MM.1S (cell line): ENCODE measurements around the gene SLC37A3.

Experiments used
- DNase-seq: peaks from one replicate; pipeline ENCODE4 v3.0.0-alpha.2; 2015
- H2AFZ ChIP-seq: fragments of 300-600 bp; sonication (generic); 2 replicates; pipeline ENCODE4 v1.6.0; 2016; ENCODE audit warnings: antibody characterized with exemption, low read length
- H3F3A ChIP-seq: fragments of 300-600 bp; sonication (generic); 2 replicates; pipeline ENCODE4 v1.6.1; 2016; ENCODE audit warnings: mild to moderate bottlenecking, antibody characterized with exemption, low read length, moderate library complexity, mixed read lengths; ENCODE audit not compliant: insufficient read depth
- H3K27ac ChIP-seq: fragments of 300-600 bp; sonication (generic); 2 replicates; pipeline ENCODE4 v1.5.1; 2016; ENCODE audit warnings: mild to moderate bottlenecking, low read length
- H3K27me3 ChIP-seq: fragments of 300-600 bp; sonication (generic); replicated peaks from 2 replicates; pipeline ENCODE4 v1.6.0; 2016; ENCODE audit warnings: low read length; ENCODE audit not compliant: insufficient read depth
- H3K36me3 ChIP-seq: fragments of 300-600 bp; sonication (generic); replicated peaks from 2 replicates; pipeline ENCODE4 v1.6.1; 2016; ENCODE audit warnings: mild to moderate bottlenecking, low read length, mixed read lengths; ENCODE audit not compliant: insufficient read depth
- H3K4me1 ChIP-seq: fragments of 300-600 bp; sonication (generic); 2 replicates; pipeline ENCODE4 v1.6.1; 2016; ENCODE audit warnings: low read length, mixed read lengths
- H3K4me2 ChIP-seq: fragments of 300-600 bp; sonication (generic); 2 replicates; pipeline ENCODE4 v1.6.0; 2016; ENCODE audit warnings: low read depth, low read length
- H3K4me3 ChIP-seq: fragments of 300-600 bp; sonication (generic); 2 replicates; pipeline ENCODE4 v1.5.1; 2016; ENCODE audit warnings: low read length, mixed read lengths
- H3K79me2 ChIP-seq: fragments of 300-600 bp; sonication (generic); 2 replicates; pipeline ENCODE4 v1.6.1; 2016; ENCODE audit warnings: mixed run types, low read length, mixed read lengths
- H3K9ac ChIP-seq: fragments of 300-600 bp; sonication (generic); 2 replicates; pipeline ENCODE4 v1.6.1; 2016; ENCODE audit warnings: low read length, mixed read lengths
- H3K9me2 ChIP-seq: fragments of 300-600 bp; sonication (generic); replicated peaks from 2 replicates; pipeline ENCODE4 v1.6.1; 2016; ENCODE audit warnings: mild to moderate bottlenecking, low read length, mixed read lengths; ENCODE audit not compliant: insufficient read depth
- H3K9me3 ChIP-seq: fragments of 300-600 bp; sonication (generic); replicated peaks from 2 replicates; pipeline ENCODE4 v1.6.1; 2016; ENCODE audit warnings: mild to moderate bottlenecking, low read length, mixed read lengths; ENCODE audit not compliant: insufficient read depth
- H4K20me1 ChIP-seq: fragments of 300-600 bp; sonication (generic); 2 replicates; pipeline ENCODE4 v1.6.1; 2016; ENCODE audit warnings: mild to moderate bottlenecking, low read length, moderate library complexity, mixed read lengths; ENCODE audit not compliant: insufficient read depth
- EZH2 ChIP-seq: fragments of 300-600 bp; sonication (generic); optimal IDR thresholded peaks from 2 replicates; pipeline ENCODE3; 2017; ENCODE audit warnings: low read depth, mild to moderate bottlenecking, antibody characterized with exemption, low read length, mixed read lengths
- EZH2phosphoT487 ChIP-seq: fragments of 300-600 bp; sonication (generic); IDR thresholded peaks from 2 replicates; pipeline ENCODE4 v1.6.1; 2018; ENCODE audit warnings: antibody characterized with exemption, low read length
- TF ChIP-seq, protein P1 (sequence below): fragments of 300-600 bp; sonication (generic); IDR thresholded peaks from 2 replicates; pipeline ENCODE4 v1.5.1; 2016; ENCODE audit warnings: antibody characterized with exemption, low read length, mixed read lengths

The SLC37A3 gene

DNA sequence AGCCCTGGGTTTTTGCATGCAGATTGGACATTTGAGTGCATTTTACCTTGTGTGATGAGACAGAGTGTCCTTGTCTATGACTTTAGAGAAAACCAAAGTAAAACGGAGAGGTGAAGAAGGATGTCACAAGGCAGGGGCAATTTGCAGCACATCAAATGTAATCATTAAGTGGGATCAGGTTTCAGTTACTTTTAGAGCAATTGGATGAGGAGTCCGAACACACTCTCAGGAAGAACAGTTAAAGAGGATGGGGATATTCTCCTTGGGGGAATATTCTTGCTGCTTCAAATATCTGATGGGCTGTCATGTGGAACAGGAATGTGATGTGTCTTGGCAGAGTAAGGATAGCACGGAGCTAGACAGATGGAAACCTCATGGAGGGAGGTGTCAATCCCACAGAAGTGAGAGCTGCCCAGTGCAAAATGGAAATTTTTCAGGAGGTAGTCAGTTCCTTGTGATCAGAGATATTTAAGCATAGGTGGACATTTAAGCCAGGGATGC, 6.3 kb upstream of the SLC37A3 start:
- Histone ChIP-seq H3K4me3 (no peak overlapping the region), H3K27ac (no peak overlapping the region), H3K27me3 (peaks cover 30% of the 10 kb centered on the region), H3K9me2 (no peaks in the 10 kb centered on the region), H4K20me1 (no peaks in the 10 kb centered on the region), H3K9ac (no peak overlapping the region), H3K4me2 (no peak overlapping the region), H3K36me3 (no peaks in the 10 kb centered on the region), H3F3A (no peaks in the 10 kb centered on the region), H3K4me1 (no peaks in the 10 kb centered on the region), H3K9me3 (no peaks in the 10 kb centered on the region), H3K79me2 (no peaks in the 10 kb centered on the region), H2AFZ (no peak overlapping the region)
- TF ChIP-seq EZH2, result no peak
- TF ChIP-seq, protein P1, sequence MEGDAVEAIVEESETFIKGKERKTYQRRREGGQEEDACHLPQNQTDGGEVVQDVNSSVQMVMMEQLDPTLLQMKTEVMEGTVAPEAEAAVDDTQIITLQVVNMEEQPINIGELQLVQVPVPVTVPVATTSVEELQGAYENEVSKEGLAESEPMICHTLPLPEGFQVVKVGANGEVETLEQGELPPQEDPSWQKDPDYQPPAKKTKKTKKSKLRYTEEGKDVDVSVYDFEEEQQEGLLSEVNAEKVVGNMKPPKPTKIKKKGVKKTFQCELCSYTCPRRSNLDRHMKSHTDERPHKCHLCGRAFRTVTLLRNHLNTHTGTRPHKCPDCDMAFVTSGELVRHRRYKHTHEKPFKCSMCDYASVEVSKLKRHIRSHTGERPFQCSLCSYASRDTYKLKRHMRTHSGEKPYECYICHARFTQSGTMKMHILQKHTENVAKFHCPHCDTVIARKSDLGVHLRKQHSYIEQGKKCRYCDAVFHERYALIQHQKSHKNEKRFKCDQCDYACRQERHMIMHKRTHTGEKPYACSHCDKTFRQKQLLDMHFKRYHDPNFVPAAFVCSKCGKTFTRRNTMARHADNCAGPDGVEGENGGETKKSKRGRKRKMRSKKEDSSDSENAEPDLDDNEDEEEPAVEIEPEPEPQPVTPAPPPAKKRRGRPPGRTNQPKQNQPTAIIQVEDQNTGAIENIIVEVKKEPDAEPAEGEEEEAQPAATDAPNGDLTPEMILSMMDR, result no peak
- no peak for TF ChIP-seq EZH2phosphoT487
- DNase-seq, result no peak

DNA sequence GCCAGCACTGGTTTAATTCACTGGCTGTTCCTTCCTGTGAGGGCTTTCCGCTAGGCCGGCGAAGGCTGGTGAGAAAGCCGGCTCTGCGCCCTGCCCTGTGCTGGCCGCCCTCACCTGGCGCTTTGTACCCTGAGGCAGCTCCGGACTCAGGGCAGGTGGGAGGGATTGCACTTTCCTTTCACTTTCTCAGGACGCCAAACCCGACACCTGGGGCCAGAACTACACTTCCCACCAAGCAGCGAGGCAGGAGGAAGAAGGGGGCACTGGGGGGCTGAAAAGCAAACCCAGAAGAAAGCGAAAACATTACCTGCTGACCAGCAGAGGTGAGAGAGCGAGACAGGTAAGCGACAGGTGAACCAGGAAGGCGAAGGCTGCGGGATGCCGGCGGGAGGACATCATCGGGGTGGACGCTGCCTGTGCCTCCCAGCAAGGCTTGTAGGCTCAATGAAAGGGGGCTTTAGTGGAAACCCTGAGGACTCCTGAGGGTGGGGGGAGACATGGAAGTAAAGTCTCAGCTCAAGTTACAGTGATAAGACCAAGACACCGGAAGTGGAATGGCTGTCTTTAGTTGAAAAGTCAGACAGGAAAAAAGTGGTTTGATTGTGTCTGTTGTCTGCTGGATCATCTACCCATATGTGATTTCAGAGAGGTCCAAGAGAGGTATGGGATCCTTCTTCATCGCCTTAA, 5.7 kb upstream of the SLC37A3 start, which contains the start of gene RAB19:
TSS of gene RAB19 (plus strand) at position 181 of the 687 bp plus-strand sequence. CDS start 3,589 bp downstream, outside the sequence.
- Histone ChIP-seq H3K36me3 (no peaks in the 10 kb centered on the region), H3K79me2 (no peaks in the 10 kb centered on the region), H2AFZ (0 out of 2 replicates have a peak within 1 kb of the TSS, but pooled peaks have one; percentile 5), H3K9me2 (no peaks in the 10 kb centered on the region), H3K27me3 (peaks cover 35% of the 10 kb centered on the region), H3K9me3 (no peaks in the 10 kb centered on the region), H3K9ac (no peak within 1 kb of the TSS), H3K27ac (no peak within 1 kb of the TSS), H3F3A (no peaks in the 10 kb centered on the region), H3K4me3 (peak within 1 kb of the TSS; percentile 29; the same call in 1 of the 2 replicates), H4K20me1 (no peaks in the 10 kb centered on the region), H3K4me1 (no peaks in the 10 kb centered on the region), H3K4me2 (peak within 1 kb of the TSS; percentile 53)
- peak; percentile 57 for DNase-seq
- TF ChIP-seq EZH2phosphoT487 (no peak), EZH2 (no peak)
- TF ChIP-seq, protein P1, result no peak

DNA sequence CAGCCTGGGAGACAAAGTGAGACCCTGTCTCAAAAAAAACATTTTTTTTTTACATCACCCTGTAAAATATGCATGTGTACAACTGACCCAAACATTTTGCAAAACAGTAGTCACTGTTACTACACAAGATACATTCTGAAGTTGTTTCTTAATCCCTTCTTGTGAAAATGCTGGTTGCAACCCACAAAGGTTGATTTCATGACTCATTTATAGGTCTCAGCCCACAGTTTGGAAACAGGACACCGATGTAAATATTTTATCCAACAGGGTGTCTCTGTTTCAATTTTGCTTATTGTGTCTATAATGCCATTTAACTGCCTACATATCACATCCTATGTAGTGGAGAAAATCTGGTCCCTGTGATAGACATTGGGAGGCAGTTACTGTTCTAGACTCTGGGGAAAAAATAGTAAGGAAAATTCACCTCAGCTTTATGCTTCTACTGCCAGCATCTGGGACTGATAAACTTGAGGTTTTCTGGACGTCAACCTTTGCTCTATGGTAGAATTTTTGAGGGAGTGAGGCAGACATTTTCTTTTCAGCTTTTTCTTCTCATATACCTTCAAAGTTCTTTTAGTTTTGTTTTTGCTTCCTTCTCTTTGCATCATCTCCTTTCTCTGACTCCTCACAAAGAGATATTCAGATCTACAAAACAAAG, 4.0 kb upstream of the SLC37A3 start:
- H3K9me3 ChIP-seq, result no peaks in the 10 kb centered on the region
- H3K27ac ChIP-seq, result no peak overlapping the region
- H3F3A ChIP-seq, result no peaks in the 10 kb centered on the region
- 0 out of 2 replicates have a peak, but pooled peaks cover 5% of the 10 kb centered on the region for H3K4me1 ChIP-seq
- no peak overlapping the region for H2AFZ ChIP-seq
- H3K9me2 ChIP-seq, result no peaks in the 10 kb centered on the region
- H3K9ac ChIP-seq, result no peak overlapping the region
- no peak overlapping the region for H3K4me2 ChIP-seq
- no peak for TF ChIP-seq EZH2phosphoT487
- TF ChIP-seq, protein P1, result no peak
- TF ChIP-seq EZH2, result no peak
- no peaks in the 10 kb centered on the region for H3K79me2 ChIP-seq
- no peaks in the 10 kb centered on the region for H4K20me1 ChIP-seq
- no peaks in the 10 kb centered on the region for H3K36me3 ChIP-seq
- DNase-seq, result no peak
- H3K27me3 ChIP-seq, result peaks cover 42% of the 10 kb centered on the region
- no peak overlapping the region for H3K4me3 ChIP-seq
